GM21737 (cell line): ENCODE results near the gene SLC10A3.

Experiments
- ATAC-seq: cut with Tn5 transposase; IDR thresholded peaks from one replicate; pipeline ENCODE4 v1.9.1; 2021; ENCODE audit warnings: mild to moderate bottlenecking, moderate library complexity; ENCODE audit not compliant: unreplicated experiment

Gene SLC10A3

GRCh38 chrX:154490414-154491083 lies at the start of gene SLC10A3:
Gene SLC10A3 (minus strand): TSS chrX:154490629. CDS start chrX:154488940, 1,689 bp downstream.
- ATAC-seq: peak; percentile 73

DNA sequence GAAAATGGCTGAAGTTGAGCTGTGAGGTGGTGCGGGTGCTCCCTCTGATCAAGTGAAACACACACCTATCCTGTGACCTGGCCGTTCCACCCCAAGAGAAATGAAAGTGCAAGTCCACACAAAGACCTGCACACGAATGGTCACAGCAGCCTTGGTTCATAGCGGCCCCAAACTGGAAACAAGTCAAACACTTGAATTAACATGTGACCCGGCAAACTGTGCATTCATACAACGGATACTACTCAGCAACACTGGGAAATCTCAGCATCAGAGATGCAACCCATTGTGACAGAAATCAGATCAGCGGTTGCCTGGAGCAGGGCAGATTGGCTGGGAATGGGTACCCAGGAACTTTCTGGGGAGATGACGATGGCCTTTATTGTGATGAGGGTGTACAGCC lies 48.6 kb upstream of the SLC10A3 start:
- ATAC-seq: no peak

DNA sequence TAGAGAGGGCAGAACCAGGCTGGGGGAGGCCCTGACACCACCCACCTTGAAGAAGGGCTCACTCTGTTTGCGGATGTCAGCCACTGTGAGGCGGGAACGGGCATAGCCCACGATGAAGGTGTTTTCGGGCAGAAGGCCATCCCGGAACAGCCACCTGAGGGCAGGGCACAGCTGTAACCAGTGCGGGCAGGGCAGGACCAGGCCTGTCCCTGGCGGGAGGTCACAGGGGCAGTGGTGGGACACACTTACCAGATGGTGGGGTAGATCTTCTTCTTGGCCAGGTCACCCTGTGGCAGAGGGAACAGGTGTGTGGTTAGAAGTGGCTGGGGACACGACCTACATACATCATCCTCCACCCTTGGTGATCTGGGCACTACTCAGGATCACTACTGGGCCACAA lies 45.5 kb upstream of the SLC10A3 start:
- no peak for ATAC-seq

GRCh38 chrX:154534526-154535322 lies 44.3 kb upstream of the SLC10A3 start:
- peak; percentile 76 for ATAC-seq

GRCh38 chrX:154532690-154533089 lies 42.3 kb upstream of the SLC10A3 start:
- ATAC-seq: no peak

DNA sequence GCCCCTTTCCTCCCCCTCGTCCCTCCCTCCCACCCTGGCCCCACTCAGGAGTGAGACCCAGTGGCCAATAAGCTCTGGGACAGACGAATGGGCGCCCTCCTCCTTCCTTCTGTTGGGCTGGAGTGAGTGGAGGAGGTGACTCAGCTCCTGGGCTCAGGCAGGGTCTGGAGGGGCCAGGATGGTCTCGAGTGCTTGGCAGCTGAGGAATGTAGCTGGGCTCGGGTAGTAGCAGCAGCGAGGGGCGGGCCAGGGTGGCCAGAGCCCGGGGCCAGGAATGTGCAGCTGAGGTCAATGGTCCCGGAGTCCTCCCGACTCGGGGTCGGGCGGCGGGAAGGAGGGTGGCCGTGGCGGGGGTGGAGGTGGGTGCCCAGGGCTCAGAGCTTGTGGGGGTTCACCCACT lies 41.2 kb upstream of the SLC10A3 start:
- no peak for ATAC-seq

GRCh38 chrX:154530286-154530685 lies 39.9 kb upstream of the SLC10A3 start:
- ATAC-seq: no peak

DNA sequence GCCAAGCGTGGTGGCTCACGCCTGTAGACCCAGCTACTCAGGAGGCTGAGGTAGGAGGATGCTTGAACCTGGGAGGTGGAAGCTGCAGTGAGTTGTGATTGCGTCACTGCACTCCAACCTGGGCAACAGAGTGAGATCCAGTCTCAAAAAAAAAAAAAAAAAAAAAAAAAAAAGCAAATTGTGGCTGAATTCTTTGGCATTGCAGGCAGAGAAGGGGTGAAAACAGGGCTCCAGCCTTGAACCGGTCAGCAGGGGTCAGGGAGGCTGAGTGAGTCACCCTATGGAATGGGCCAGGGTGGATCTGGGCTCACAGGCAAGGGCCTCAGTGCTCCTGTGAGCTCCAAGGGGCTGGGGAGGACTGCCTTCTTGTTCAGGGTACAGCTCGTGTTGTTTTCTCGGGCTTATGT lies 38.8 kb upstream of the SLC10A3 start:
- no peak for ATAC-seq

- ATAC-seq: peak; percentile 72
Measured at GRCh38 chrX:154526901-154527675, 36.7 kb upstream of the SLC10A3 start.

- ATAC-seq: no peak
Measured at GRCh38 chrX:154525606-154526490, 35.4 kb upstream of the SLC10A3 start.

DNA sequence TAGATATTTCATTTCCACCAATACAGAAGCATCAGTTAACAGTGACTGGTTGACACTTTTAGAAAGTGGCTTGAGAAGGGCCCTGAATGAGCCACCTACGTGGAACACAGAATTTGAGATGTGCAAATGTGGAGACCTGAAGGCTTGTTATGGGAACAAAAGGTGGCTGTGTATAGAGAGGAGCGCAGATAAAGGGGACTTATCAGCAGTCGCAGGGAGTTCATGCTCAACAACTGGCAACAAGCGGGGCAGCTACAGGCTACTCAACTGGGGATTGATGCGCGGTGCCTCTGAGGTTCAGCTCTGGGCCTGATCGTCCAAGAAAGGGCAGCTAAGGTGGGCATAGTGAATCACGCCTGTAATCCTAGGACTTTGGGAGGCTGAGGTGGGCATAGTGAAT lies 29.0 kb upstream of the SLC10A3 start:
- ATAC-seq: no peak

- no peak for ATAC-seq
Measured at GRCh38 chrX:154517101-154517781, 26.8 kb upstream of the SLC10A3 start.

GRCh38 chrX:154516656-154517100 lies 26.2 kb upstream of the SLC10A3 start:
- ATAC-seq: no peak

- peak; percentile 93 for ATAC-seq
Measured at GRCh38 chrX:154515966-154516655, 25.7 kb upstream of the SLC10A3 start, which contains the start of gene FAM3A. Gene FAM3A (minus strand): TSS chrX:154516232. CDS start chrX:154515772, 460 bp downstream.

DNA sequence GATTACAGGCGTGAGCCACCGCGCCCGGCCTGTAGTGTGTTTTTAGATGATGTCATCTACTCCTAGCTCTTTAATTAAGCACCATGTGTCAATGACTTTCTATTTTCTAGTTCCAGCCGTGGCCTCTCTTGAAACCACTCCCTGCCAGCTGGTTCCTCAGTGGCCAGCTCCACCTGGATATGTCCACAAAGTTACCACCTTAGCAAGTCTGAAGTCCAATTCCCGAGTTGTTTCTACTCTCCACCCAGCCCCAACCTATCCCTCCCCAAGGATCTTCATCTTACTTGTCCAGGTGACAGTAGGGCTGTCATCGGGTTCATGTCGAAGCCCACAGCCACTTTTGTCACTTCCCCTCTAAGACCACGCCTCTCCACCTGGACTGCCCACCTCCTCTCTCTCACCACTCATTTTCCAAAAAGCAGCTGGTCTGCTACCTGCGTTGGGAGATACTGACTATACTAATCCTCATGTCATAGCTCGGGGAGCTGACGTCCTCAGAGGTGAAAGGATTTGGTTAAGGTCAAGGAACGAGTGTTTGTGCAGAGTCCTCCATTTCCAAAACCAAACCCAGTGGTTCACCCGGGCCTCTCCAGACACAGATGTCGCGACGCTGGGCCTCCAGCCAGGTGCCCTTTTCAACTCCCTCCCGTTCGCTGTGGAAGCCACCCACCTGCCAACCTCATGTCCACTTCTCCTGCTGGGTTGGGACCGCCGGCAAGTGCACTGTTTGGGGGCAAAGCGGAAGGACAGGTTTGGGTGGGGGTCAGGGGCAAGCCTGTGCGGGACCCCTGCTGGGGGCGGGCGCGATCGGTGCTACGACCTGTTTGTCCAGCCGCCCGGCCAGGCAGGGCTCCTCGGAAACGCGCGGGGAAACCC lies 24.9 kb upstream of the SLC10A3 start:
- ATAC-seq: no peak

GRCh38 chrX:154513716-154514115 lies 23.3 kb upstream of the SLC10A3 start:
- ATAC-seq: no peak

DNA sequence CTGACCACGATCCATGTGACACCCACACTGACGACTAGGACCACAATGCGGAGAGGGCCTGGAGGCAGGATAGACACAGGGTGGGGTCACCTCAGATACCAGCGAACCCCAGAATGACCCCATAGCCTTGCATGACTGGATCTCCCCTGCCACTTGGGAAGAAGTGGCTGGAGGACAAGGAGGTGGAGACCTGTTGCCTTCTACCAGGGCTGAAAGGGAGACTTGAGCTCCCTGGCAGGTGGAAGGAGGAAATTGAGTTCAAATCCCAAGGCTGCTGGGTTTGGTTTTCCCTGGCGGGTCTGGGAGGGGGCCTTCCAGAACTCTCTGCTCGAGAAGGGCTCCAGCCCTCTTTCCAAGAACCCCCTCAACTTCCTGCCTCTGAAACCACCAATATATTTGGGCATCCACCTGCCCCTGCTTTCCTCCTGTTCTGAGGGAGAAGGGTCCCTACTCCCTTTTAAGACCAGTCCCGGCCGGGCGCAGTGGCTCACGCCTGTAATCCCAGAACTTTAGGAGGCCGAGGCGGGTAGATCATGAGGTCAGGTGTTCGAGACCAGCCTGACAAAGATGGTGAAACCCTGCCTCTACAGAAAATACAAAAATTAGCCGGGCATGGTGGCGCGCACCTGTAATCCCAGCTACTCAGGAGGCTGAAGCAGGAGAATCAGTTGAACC lies 22.6 kb upstream of the SLC10A3 start:
- ATAC-seq: no peak

GRCh38 chrX:154511761-154512160 lies 21.3 kb upstream of the SLC10A3 start:
- no peak for ATAC-seq
